CD1c-positive myeloid dendritic cell (primary cell): ENCODE results near the gene MAGEF1.

Experiments
- DNase-seq: peaks from one replicate; pipeline ENCODE4 v3.0.0-alpha.2; 2016; ENCODE audit errors: extremely low spot score

MAGEF1 gene, protein sequence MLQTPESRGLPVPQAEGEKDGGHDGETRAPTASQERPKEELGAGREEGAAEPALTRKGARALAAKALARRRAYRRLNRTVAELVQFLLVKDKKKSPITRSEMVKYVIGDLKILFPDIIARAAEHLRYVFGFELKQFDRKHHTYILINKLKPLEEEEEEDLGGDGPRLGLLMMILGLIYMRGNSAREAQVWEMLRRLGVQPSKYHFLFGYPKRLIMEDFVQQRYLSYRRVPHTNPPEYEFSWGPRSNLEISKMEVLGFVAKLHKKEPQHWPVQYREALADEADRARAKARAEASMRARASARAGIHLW

GRCh38 chr3:184711493-184712247, at the start of gene MAGEF1:
TSS of gene MAGEF1 (minus strand) at chr3:184712064. CDS start at chr3:184711821, 243 bp downstream.
- peak; percentile 46 for DNase-seq

- DNase-seq, result no peak
Observed at GRCh38 chr3:184761075-184761841, 49.4 kb upstream of the MAGEF1 start.

DNA sequence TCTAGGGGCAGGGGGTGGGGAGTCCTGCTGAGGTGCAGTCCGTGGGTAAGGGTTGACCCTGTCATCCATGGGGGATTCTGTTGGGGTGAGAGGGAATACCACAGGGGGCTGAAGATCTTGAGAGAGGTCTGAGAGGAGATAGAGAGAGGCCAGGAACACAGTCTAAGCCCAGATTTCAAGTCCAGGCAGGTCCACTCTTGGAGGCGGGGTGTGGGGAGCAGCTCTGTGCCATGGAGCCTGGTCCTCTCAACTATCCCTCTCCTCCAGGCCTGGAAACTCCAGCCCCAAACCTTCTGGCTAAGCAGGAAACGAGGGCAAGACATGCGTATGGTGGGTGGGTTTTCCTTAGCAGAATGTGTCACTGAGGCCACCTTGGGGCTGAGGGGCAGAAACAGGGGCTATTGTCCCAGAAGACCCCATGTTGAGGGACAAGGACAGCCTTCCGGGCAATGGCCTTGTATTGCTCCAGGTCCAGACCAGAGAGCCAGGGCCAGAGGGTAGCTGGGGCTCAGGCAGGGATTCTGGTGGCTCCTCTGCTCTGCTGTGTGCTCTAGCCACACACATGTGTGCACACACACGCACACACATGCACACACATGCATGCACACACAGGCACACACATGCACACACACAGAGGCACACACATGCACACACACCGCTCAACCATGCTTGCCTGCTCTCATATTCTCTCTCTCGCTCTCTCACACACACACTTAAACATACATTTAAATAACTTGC, 48.6 kb upstream of the MAGEF1 start:
- no peak for DNase-seq

- no peak for DNase-seq
Observed at GRCh38 chr3:184759666-184760200, 47.9 kb upstream of the MAGEF1 start.

DNA sequence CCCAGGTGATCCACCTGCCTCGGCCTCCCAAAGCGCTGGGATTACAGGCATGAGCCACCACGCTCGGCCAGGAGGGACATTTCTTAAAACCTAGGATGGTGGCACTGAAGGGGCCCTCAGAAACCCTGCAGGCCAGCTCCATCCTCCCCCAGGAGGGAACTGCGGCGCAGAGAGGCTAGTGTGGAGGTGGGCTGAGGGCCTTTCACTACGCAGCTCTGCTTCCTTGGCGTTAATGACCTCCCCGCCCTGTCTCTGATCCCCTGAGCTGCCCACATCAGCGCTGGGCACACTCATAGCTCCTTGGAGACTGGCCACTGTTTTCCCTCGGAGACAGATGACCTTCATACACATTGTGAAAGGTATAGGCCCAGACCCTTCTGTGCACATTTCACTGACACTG, 46.2 kb upstream of the MAGEF1 start:
- no peak for DNase-seq

- peak; percentile 48 for DNase-seq
Observed at GRCh38 chr3:184757022-184757651, 45.3 kb upstream of the MAGEF1 start.

DNA sequence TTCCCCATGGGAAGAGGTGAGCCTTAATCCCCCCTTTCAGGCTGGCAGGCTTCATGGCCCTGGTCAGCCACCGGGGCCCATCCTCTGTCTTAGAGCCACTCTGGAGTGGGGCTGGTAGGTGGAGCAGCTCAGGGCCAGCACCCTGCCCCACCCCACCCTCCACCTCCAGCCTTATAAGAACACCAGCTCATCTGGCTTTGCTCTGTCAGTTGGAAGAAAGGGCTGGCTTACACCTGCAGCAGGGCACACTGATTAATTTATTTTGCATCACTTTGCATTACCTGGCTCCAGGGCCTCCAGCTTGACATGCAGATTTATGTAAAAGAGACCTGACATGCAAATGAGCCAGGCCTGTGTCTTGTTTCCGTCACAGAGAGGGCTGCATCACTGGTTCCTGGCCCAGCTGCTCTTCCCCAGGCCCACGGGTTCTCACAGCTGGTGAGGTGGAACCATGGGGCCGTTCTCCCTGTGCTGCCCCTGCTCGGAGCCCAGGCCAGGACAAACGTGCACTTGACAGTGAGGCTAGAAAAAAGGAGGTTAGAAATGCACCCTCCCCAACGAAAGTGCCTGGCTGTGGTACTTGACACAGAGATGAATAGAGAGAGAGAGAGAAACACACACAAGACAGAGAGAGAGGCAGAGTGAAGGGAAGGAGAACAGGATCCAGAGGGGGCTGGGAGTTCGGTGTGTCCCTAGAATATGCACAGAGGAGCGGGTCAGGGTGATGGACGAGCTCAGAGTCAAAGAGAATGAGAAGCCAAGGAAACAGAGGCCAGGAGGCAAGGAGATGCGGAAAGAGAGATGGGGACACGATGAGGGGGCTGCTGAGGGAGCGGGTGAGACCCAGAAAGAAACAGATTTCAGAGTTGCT, 44.5 kb upstream of the MAGEF1 start:
- DNase-seq, result no peak

DNA sequence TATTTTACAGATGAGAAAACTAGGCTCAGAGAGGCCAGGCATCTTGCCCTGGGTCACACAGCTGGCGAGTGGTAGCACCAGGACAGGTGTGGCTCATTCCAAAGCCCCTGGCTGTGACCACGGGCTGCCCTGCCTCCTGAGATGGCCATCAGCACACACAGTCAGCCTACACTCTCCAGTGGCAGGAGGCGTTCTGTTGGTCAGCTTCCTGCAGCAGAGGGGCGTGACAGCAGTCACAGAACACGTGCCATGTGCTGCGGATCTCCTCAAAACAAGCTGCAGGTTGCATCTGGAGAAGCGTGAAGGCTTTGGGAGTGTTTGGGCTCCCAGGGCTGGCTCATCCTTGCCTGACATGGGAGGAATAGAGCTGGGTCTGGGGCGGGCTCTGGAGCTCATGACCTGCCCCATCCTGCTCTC, 43.5 kb upstream of the MAGEF1 start:
- no peak for DNase-seq

- DNase-seq, result no peak
Observed at GRCh38 chr3:184752361-184752760, 40.5 kb upstream of the MAGEF1 start.

GRCh38 chr3:184751204-184752040, 39.6 kb upstream of the MAGEF1 start:
- no peak for DNase-seq

- no peak for DNase-seq
Observed at GRCh38 chr3:184750349-184751083, 38.7 kb upstream of the MAGEF1 start.

DNA sequence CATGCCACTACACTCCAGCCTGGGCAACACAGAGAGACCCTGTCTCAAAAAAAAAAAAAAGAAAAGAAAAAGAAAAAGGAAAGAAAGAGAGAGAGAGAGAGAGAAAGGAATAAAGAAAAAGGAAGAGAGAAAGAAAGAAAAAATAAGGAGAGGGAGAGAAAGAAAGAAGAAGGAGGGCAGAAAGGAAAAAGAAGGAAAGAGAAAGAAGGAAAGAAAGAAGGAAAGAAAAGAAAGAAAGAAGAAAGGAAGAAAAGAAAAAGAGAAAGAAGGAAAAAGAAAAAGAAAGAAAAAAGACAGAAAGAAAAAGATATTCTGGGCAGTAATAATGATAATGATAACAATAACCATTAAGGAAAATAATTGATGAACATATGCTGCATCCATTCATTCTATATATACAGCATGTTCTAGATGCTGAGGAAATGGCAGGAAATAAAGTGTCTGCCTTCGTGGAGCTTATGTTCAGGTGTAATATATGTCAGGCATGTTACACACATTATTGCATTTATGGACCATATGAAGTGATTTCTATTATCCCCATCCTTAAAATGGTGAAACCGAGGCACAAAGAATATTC, 37.4 kb upstream of the MAGEF1 start:
- DNase-seq, result no peak

DNA sequence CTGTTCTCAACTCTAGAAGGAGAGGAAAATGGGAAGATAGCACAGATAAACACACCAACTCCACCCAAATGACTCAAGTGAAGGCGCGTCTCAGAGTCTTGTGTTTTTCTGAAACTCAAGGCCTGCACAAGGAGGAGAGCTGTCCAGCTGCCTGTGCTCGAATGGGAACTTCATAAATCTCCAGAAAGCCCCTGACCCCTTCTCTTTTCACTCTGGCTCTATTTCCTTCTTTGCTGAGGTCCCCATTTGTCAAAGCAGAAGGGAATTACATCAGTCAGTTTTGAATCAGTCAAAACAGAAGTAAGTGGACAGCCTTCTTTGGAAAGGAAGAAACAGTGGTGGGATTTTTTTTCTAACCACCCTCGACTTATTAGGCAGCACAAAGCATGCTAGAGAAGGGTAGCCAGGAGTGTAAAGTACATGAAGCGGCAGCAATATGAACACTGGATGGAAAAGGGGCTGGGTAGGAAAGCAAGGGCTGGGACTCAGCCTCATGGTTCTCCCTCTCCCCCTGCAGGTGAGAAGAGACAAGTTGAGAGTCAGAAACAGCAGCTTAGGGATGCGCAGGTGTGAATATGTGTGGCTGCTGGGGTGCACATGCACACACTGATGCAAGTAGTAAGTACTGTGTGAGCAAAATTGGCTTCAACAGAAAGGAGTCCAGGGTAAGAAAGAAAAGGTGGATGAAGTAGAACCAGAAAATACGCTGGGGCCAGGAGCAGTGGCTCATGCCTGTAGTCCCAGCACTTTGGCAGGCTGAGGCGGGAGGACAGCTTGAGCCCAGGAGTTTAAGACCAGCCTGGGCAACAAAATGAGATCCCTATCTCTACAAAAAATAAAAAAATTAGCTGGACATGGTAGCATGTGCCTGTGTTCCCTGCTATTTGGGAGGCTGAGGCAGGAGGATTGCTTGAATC, 36.6 kb upstream of the MAGEF1 start:
- DNase-seq, result peak; percentile 80

GRCh38 chr3:184746131-184747120, 34.6 kb upstream of the MAGEF1 start:
- no peak for DNase-seq

DNA sequence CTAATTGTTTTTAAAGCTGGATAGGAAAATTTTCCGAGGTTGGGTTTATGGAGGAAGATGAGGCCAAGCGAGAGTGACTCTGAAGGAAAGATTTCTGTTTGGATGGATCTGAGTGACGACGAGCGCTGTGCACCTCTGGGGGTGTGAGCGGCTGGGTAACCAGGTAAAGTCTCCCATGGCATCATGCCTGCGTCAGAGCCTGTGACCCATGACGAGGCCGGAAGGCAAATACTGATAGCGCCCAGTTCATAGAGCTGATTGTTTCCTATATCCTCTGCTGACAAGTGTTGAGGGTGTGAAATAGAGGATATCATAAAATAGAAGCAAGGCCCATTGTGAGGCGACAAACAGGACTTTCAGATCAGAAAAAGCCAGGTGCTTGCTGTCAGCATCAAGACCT, 33.7 kb upstream of the MAGEF1 start:
- no peak for DNase-seq

GRCh38 chr3:184743248-184743647, 31.4 kb upstream of the MAGEF1 start:
- no peak for DNase-seq
